ENCODE results near the gene SRSF12.

GRCh38 chr6:89121934-89122333 lies 4.1 kb upstream of the SRSF12 start:
- TF ChIP-seq POLR2A (IDR thresholded peaks at IDR 0.05), result no peak
- no peak for TF ChIP-seq POLR2AphosphoS5 (IDR thresholded peaks at IDR 0.05)
- TF ChIP-seq CTCF (IDR thresholded peaks at IDR 0.05), result no peak
